BE2C (cell line): ENCODE results near the gene ARF6.

Source experiments
- DNase-seq: peaks from one replicate; pipeline ENCODE4 v3.0.0-alpha.2; 2020
- H3K27me3 ChIP-seq: fragments of 250-450 bp; sonication (Bioruptor Pico); 2 replicates; pipeline ENCODE4 v1.5.1; 2020; ENCODE audit warnings: mild to moderate bottlenecking
- H3K36me3 ChIP-seq: fragments of 250-450 bp; sonication (Bioruptor Pico); 2 replicates; pipeline ENCODE4 v1.5.1; 2020; ENCODE audit warnings: mild to moderate bottlenecking
- H3K4me1 ChIP-seq: fragments of 250-450 bp; sonication (Bioruptor Pico); 2 replicates; pipeline ENCODE4 v1.5.1; 2020
- H3K4me3 ChIP-seq: 2 replicates; pipeline ENCODE4 v1.5.1; 2011; ENCODE audit warnings: low read depth, low read length
- H3K9me3 ChIP-seq: fragments of 250-450 bp; sonication (Bioruptor Pico); 2 replicates; pipeline ENCODE4 v1.5.1; 2020
- CTCF ChIP-seq: IDR thresholded peaks from 2 replicates; pipeline ENCODE4 v1.5.1; 2012; ENCODE audit warnings: mild to moderate bottlenecking, low read depth, low read length

Gene ARF6

GRCh38 chr14:49908433-49908782 is 15.5 kb downstream of the ARF6 start:
- Histone ChIP-seq H3K9me3 (no peaks in the 10 kb centered on the region), H3K36me3 (no peaks in the 10 kb centered on the region), H3K4me1 (no peaks in the 10 kb centered on the region), H3K4me3 (no peak overlapping the region), H3K27me3 (no peaks in the 10 kb centered on the region)
- DNase-seq = no peak
- no peak for TF ChIP-seq CTCF

GRCh38 chr14:49909016-49909415 is 16.1 kb downstream of the ARF6 start:
- DNase-seq = no peak
- Histone ChIP-seq H3K4me3 (no peak overlapping the region), H3K36me3 (no peaks in the 10 kb centered on the region), H3K27me3 (no peaks in the 10 kb centered on the region), H3K9me3 (no peaks in the 10 kb centered on the region), H3K4me1 (no peaks in the 10 kb centered on the region)
- TF ChIP-seq CTCF = no peak

- Histone ChIP-seq H3K36me3 (no peaks in the 10 kb centered on the region), H3K4me3 (no peak overlapping the region), H3K9me3 (no peaks in the 10 kb centered on the region), H3K27me3 (no peaks in the 10 kb centered on the region), H3K4me1 (no peaks in the 10 kb centered on the region)
- TF ChIP-seq CTCF = no peak
- DNase-seq = no peak
Measured at GRCh38 chr14:49915085-49915484, 22.2 kb downstream of the ARF6 start.

GRCh38 chr14:49918706-49919105 is 25.8 kb downstream of the ARF6 start:
- TF ChIP-seq CTCF = no peak
- H3K9me3 ChIP-seq = no peaks in the 10 kb centered on the region
- no peak overlapping the region for H3K4me3 ChIP-seq
- no peaks in the 10 kb centered on the region for H3K36me3 ChIP-seq
- DNase-seq = no peak
- no peaks in the 10 kb centered on the region for H3K27me3 ChIP-seq
- no peaks in the 10 kb centered on the region for H3K4me1 ChIP-seq

- TF ChIP-seq CTCF = no peak
- Histone ChIP-seq H3K27me3 (no peaks in the 10 kb centered on the region), H3K9me3 (no peaks in the 10 kb centered on the region), H3K4me1 (no peaks in the 10 kb centered on the region), H3K4me3 (no peak overlapping the region), H3K36me3 (no peaks in the 10 kb centered on the region)
- no peak for DNase-seq
Measured at GRCh38 chr14:49919825-49920659, 27.2 kb downstream of the ARF6 start.

GRCh38 chr14:49920935-49921334 is 28.1 kb downstream of the ARF6 start:
- no peak for TF ChIP-seq CTCF
- no peak for DNase-seq
- Histone ChIP-seq H3K36me3 (no peaks in the 10 kb centered on the region), H3K27me3 (no peaks in the 10 kb centered on the region), H3K9me3 (no peaks in the 10 kb centered on the region), H3K4me3 (no peak overlapping the region), H3K4me1 (no peaks in the 10 kb centered on the region)
